Measurements from ENCODE around the gene TIMM44.

DNA sequence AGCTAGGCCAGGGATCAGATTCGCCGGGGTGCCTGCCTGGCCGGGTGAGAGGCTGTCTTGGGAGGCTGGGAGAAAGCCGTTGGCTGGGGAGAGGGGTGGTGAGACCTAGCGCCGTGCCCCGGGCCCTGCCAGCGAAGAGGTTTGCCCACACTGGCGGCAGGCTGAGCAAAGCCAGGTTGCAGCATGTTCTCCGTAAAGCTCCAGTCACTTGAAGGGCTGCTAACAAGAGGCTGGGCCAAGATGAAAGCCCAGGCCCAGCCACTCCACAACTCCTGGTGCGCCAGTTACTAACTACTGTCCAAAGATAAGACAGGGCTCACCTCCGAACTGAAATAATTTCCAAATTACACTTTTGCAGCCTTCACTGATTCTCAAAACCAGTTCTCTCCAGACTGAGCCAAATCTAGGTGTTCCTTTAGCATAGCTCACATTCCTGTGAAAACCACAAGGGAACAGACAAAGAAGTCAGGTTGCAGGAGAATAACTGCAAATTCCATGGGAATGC is 45.7 kb upstream of the TIMM44 start:
- TF ChIP-seq, protein P1, sequence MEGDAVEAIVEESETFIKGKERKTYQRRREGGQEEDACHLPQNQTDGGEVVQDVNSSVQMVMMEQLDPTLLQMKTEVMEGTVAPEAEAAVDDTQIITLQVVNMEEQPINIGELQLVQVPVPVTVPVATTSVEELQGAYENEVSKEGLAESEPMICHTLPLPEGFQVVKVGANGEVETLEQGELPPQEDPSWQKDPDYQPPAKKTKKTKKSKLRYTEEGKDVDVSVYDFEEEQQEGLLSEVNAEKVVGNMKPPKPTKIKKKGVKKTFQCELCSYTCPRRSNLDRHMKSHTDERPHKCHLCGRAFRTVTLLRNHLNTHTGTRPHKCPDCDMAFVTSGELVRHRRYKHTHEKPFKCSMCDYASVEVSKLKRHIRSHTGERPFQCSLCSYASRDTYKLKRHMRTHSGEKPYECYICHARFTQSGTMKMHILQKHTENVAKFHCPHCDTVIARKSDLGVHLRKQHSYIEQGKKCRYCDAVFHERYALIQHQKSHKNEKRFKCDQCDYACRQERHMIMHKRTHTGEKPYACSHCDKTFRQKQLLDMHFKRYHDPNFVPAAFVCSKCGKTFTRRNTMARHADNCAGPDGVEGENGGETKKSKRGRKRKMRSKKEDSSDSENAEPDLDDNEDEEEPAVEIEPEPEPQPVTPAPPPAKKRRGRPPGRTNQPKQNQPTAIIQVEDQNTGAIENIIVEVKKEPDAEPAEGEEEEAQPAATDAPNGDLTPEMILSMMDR (conservative IDR thresholded peaks at IDR 0.05; ENCODE audit: low read depth, low read length), result no peak
- no peak for TF ChIP-seq EZH2 (IDR thresholded peaks at IDR 0.05; ENCODE audit: borderline replicate concordance, low read depth, low read length, poor library complexity, severe bottlenecking)

Data from A673 (cell line).